IMR-90 (cell line): ENCODE data around the gene ARMC9. TPM values are rescaled to one million over a fixed set of nuclear protein-coding genes. Genes with fewer than 3 reads are reported as not detected.

Experiments used
- ATAC-seq: fragments of 200-7000 bp; cut with Tn5 transposase; 2 replicates; pipeline ENCODE4 v1.9.1; 2020; ENCODE audit warnings: low read depth, mild to moderate bottlenecking, moderate library complexity
- BruUV-seq: library from RNA; stranded (reverse); fragments of 400-500 nt; replicated peaks from 2 replicates; lab custom pipeline; 2021; lab: Mats Ljungman, UMichigan
- CTCF ChIA-PET: fragments of 300-600 bp; formaldehyde crosslinking; extraction: SDS; loops from one replicate; lab custom pipeline; 2021; ENCODE audit warnings: antibody characterized with exemption; lab: Yijun Ruan, JAX
- POLR2A ChIA-PET: fragments of 300-600 bp; sonication (Branson Sonifier 250); formaldehyde crosslinking; loops from one replicate; lab custom pipeline; 2022; ENCODE audit warnings: antibody characterized with exemption; ENCODE audit not compliant: unreplicated experiment; lab: Charles Lee
- DNase-seq: peaks from one replicate; pipeline ENCODE4 v3.0.0; 2013
- H2AFZ ChIP-seq: replicated peaks from 2 replicates; pipeline ENCODE3; 2013; ENCODE audit warnings: low read length, mild to moderate bottlenecking; ENCODE audit not compliant: poor library complexity
- H2AK5ac ChIP-seq: 2 replicates; pipeline ENCODE4 v1.6.1; 2013; ENCODE audit warnings: low read depth, low read length, inconsistent platforms
- H2AK9ac ChIP-seq: replicated peaks from 2 replicates; pipeline ENCODE3; 2013; ENCODE audit warnings: mild to moderate bottlenecking, low read depth, low read length, moderate library complexity; ENCODE audit not compliant: poor library complexity
- H2BK120ac ChIP-seq: 2 replicates; pipeline ENCODE4 v1.6.1; 2013; ENCODE audit warnings: low read depth, low read length, inconsistent platforms
- H2BK15ac ChIP-seq: 3 replicates; pipeline ENCODE4 v1.6.1; 2013; ENCODE audit warnings: low read depth, low read length, inconsistent platforms
- H2BK20ac ChIP-seq: 2 replicates; pipeline ENCODE4 v1.6.1; 2013; ENCODE audit warnings: low read depth, mild to moderate bottlenecking, inconsistent platforms, low read length, moderate library complexity
- H2BK5ac ChIP-seq: 2 replicates; pipeline ENCODE4 v1.6.1; 2013; ENCODE audit warnings: mild to moderate bottlenecking, low read depth, low read length, inconsistent platforms; ENCODE audit not compliant: poor library complexity, severe bottlenecking
- H3K14ac ChIP-seq: replicated peaks from 2 replicates; pipeline ENCODE4 v1.6.1; 2013; ENCODE audit warnings: low read depth, low read length, inconsistent platforms
- H3K18ac ChIP-seq: 2 replicates; pipeline ENCODE4 v1.6.1; 2013; ENCODE audit warnings: low read depth, low read length, control low read depth
- H3K23ac ChIP-seq: 2 replicates; pipeline ENCODE4 v1.6.1; 2013; ENCODE audit warnings: low read depth, low read length, inconsistent platforms
- H3K27ac ChIP-seq: 2 replicates; pipeline ENCODE4 v1.5.1; 2013; ENCODE audit warnings: mild to moderate bottlenecking, control low read depth, low read length; ENCODE audit not compliant: insufficient read depth
- H3K27me3 ChIP-seq: 2 replicates; pipeline ENCODE4 v1.6.1; 2013; ENCODE audit warnings: low read length; ENCODE audit not compliant: control insufficient read depth, insufficient read depth
- H3K36me3 ChIP-seq: 2 replicates; pipeline ENCODE4 v1.6.1; 2013; ENCODE audit warnings: low read length, mixed read lengths; ENCODE audit not compliant: control insufficient read depth, insufficient read depth
- H3K4ac ChIP-seq: 2 replicates; pipeline ENCODE4 v1.6.1; 2013; ENCODE audit warnings: low read depth, low read length, inconsistent platforms
- H3K4me1 ChIP-seq: 2 replicates; pipeline ENCODE4 v1.6.1; 2013; ENCODE audit warnings: low read length, mixed read lengths; ENCODE audit not compliant: control insufficient read depth, insufficient read depth
- H3K4me2 ChIP-seq: 2 replicates; pipeline ENCODE4 v1.6.1; 2013; ENCODE audit warnings: low read depth, mild to moderate bottlenecking, control low read depth, low read length, moderate library complexity
- H3K4me3 ChIP-seq: 2 replicates; pipeline ENCODE4 v1.5.1; 2013; ENCODE audit warnings: low read depth, mild to moderate bottlenecking, control low read depth, low read length, moderate library complexity; ENCODE audit not compliant: insufficient read depth
- H3K56ac ChIP-seq: 2 replicates; pipeline ENCODE4 v1.6.1; 2013; ENCODE audit warnings: low read length, inconsistent platforms; ENCODE audit not compliant: insufficient read depth; ENCODE audit errors: extremely low read depth
- H3K79me1 ChIP-seq, 2 experiments: 2 replicates each; pipeline ENCODE4 v1.6.1; 2013; ENCODE audit warnings: low read length in 2 of 2, inconsistent platforms in 1 of 2, low read depth in 1 of 2
- H3K9ac ChIP-seq: 2 replicates; pipeline ENCODE4 v1.6.1; 2013; ENCODE audit warnings: low read depth, low read length, control low read depth
- H3K9me1 ChIP-seq: 2 replicates; pipeline ENCODE4 v1.6.1; 2013; ENCODE audit warnings: low read length, inconsistent platforms; ENCODE audit not compliant: insufficient read depth
- H3K9me3 ChIP-seq: 2 replicates; pipeline ENCODE4 v1.6.1; 2013; ENCODE audit warnings: low read length; ENCODE audit not compliant: control insufficient read depth, insufficient read depth
- H4K20me1 ChIP-seq: 2 replicates; pipeline ENCODE4 v1.6.1; 2013; ENCODE audit warnings: low read length, inconsistent platforms; ENCODE audit not compliant: insufficient read depth
- H4K5ac ChIP-seq: 2 replicates; pipeline ENCODE4 v1.6.1; 2013; ENCODE audit warnings: mild to moderate bottlenecking, low read depth, low read length, control low read depth
- H4K8ac ChIP-seq, 2 experiments: 2 replicates each; pipeline ENCODE4 v1.6.1; 2013; ENCODE audit warnings: low read depth in 2 of 2, low read length in 2 of 2, control low read depth in 1 of 2, inconsistent platforms in 1 of 2
- H4K91ac ChIP-seq: 2 replicates; pipeline ENCODE4 v1.6.1; 2013; ENCODE audit warnings: low read depth, low read length, inconsistent platforms; ENCODE audit not compliant: insufficient read depth
- BHLHE40 ChIP-seq: fragments of 150-350 bp; IDR thresholded peaks from 2 replicates; pipeline ENCODE4 v1.6.1; 2016; ENCODE audit warnings: mild to moderate bottlenecking, low read depth, low read length
- CEBPB ChIP-seq: IDR thresholded peaks from 2 replicates; pipeline ENCODE4 v1.6.1; 2012; ENCODE audit warnings: low read depth, low read length, improper control_type of control experiment
- CHD1 ChIP-seq: IDR thresholded peaks from 2 replicates; pipeline ENCODE4 v1.6.1; 2012; ENCODE audit warnings: low read depth, low read length, improper control_type of control experiment
- ELK1 ChIP-seq: fragments of 150-350 bp; IDR thresholded peaks from 2 replicates; pipeline ENCODE4 v1.6.1; 2016; ENCODE audit warnings: low read depth, mild to moderate bottlenecking, low read length, moderate library complexity, borderline replicate concordance
- FOS ChIP-seq: fragments of 150-350 bp; IDR thresholded peaks from 2 replicates; pipeline ENCODE4 v1.6.1; 2016; ENCODE audit warnings: low read depth, low read length
- MAFK ChIP-seq: IDR thresholded peaks from 2 replicates; pipeline ENCODE4 v1.6.1; 2012; ENCODE audit warnings: low read depth, low read length, improper control_type of control experiment
- MAZ ChIP-seq: IDR thresholded peaks from 2 replicates; pipeline ENCODE4 v1.6.1; 2012; ENCODE audit warnings: low read depth, mild to moderate bottlenecking, low read length, improper control_type of control experiment, moderate library complexity, borderline replicate concordance
- RAD21 ChIP-seq: IDR thresholded peaks from 2 replicates; pipeline ENCODE4 v1.6.1; 2012; ENCODE audit warnings: low read length, improper control_type of control experiment
- USF2 ChIP-seq: fragments of 150-350 bp; IDR thresholded peaks from 2 replicates; pipeline ENCODE4 v1.6.1; 2017; ENCODE audit warnings: mild to moderate bottlenecking, antibody characterized with exemption, low read length, low read depth
- WGBS, 2 experiments: methylation state at CpG; one replicate each; pipeline versions ENCODE4 v1.1.5 to v1.1.7; 2013; ENCODE audit warnings: missing lambda C conversion rate in 2 of 2; ENCODE audit not compliant: insufficient read length in 1 of 2; ENCODE audit errors: extremely low coverage in 2 of 2; 5-methylcytosine and 5-hydroxymethylcytosine counted together
- dilution Hi-C: fragments of 300-500 bp; cut with HindIII; formaldehyde crosslinking; loops from one replicate; pipeline ENCODE4 v1.14.3; 2018; ENCODE audit warnings: low sequenced_read_pairs; ENCODE audit not compliant: unreplicated experiment
- in situ Hi-C: fragments of 300-500 bp; cut with MboI; formaldehyde crosslinking; loops from 3 replicates; pipeline ENCODE4 v1.14.3; 2019; ENCODE audit warnings: low sequenced_read_pairs, inconsistent platforms, mixed read lengths
- intact Hi-C: fragments of 100-400 bp; cut with micrococcal nuclease; formaldehyde crosslinking; loops from 2 replicates; pipeline ENCODE4 v1.10.0; 2022
- polyA plus RNA-seq, 3 experiments: library from polyadenylated mRNA; depleted of rRNA; stranded (reverse); fragments of >200 nt; gene quantifications; 2 replicates each; pipeline ENCODE4 v1.2.3, GENCODE V29; 2012; ENCODE audit warnings: low replicate concordance in 1 of 3
- total RNA-seq: library from RNA; depleted of rRNA; stranded (reverse); fragments of >200 nt; gene quantifications from 2 replicates; pipeline ENCODE4 v1.2.3, GENCODE V29; 2012

Gene ARMC9
- total and polyA plus RNA-seq, 2 of the 4 experiments (the other 2 are of a cell fraction): 36.0 to 46.6 TPM

- Histone ChIP-seq H2AK5ac (no peak overlapping the region), H3K9me1 (peaks cover 4% of the 10 kb centered on the region; the same call in 1 of the 2 replicates), H2BK15ac (no peak overlapping the region), H3K4me3 (no peak overlapping the region), H3K4me1 (no peaks in the 10 kb centered on the region), H2BK20ac (no peak overlapping the region), H2BK5ac (no peak overlapping the region), H2BK120ac (no peak overlapping the region), H3K79me1 (no peaks in the 10 kb centered on the region; a peak in 1 of 4 replicates), H4K8ac (no peak overlapping the region), H2AK9ac (no peak overlapping the region), H3K18ac (no peak overlapping the region), H3K36me3 (peaks cover 6% of the 10 kb centered on the region), H4K20me1 (no peaks in the 10 kb centered on the region), H3K9ac (no peak overlapping the region), H3K56ac (no peak overlapping the region), H3K9me3 (no peaks in the 10 kb centered on the region), H3K4ac (no peak overlapping the region), H3K27ac (no peak overlapping the region), H4K91ac (no peak overlapping the region), H3K14ac (no peak overlapping the region), H2AFZ (no peak overlapping the region), H3K27me3 (no peaks in the 10 kb centered on the region), H4K5ac (no peak overlapping the region), H3K23ac (no peak overlapping the region), H3K4me2 (no peak overlapping the region)
- POLR2A ChIA-PET: no interaction called here
- ATAC-seq: no peak
- no TSS peak for BruUV-seq
- in situ Hi-C loops: no loop called here
- no CpG with 5 or more reads among the region's 2 CpGs for WGBS, 2 experiments
- CTCF ChIA-PET: no interaction called here
- no peak for TF ChIP-seq FOS
- TF ChIP-seq MAZ: no peak
- no peak for TF ChIP-seq CEBPB
- no peak for TF ChIP-seq ELK1
- no peak for TF ChIP-seq MAFK
- no peak for TF ChIP-seq BHLHE40
- no peak for TF ChIP-seq USF2
- TF ChIP-seq RAD21: no peak
- no peak for TF ChIP-seq CHD1
- dilution Hi-C loops: no loop called here
- intact Hi-C loops: no loop called here
- no peak for DNase-seq
Measured at GRCh38 chr2:231317579-231317978, 119.1 kb downstream of the ARMC9 start.
